Small intestine (tissue), 7 donors: Measurements from ENCODE around the gene SUPT7L. TPM values are rescaled to one million over a fixed set of nuclear protein-coding genes. Genes with fewer than 3 reads are reported as not detected.
A peak's percentile ranks its signal among the peaks of the same experiment; 100 is the strongest.
"Not testable (repeated sequence)": the region's sequence is repeated elsewhere in the genome, so short reads cannot be mapped to it uniquely, and the experiment has no call there.

Experiments used
- DNase-seq, 2 donors: peaks; one replicate each; pipeline versions ENCODE4 v3.0.0 to v3.0.0-alpha.2; 2013
- FAIRE-seq: peaks from 2 replicates; lab custom pipeline; 2012; peaks lifted over from hg19 to GRCh38; lab: Jason Lieb, UNC
- H3K27ac ChIP-seq, 3 donors: one replicate each; pipeline ENCODE4 v1.5.1; 2013; ENCODE audit warnings: low read length in 2 of 3, mild to moderate bottlenecking in 2 of 3, control low read depth in 1 of 3, inconsistent platforms in 1 of 3, low read depth in 1 of 3, moderate library complexity in 1 of 3
- H3K27me3 ChIP-seq, 3 donors: one replicate each; pipeline ENCODE4 v1.6.1; 2013; ENCODE audit warnings: low read length in 3 of 3, inconsistent platforms in 1 of 3; ENCODE audit not compliant: control insufficient read depth in 3 of 3, insufficient read depth in 3 of 3
- H3K36me3 ChIP-seq, 3 donors: one replicate each; pipeline ENCODE4 v1.6.1; 2013; ENCODE audit warnings: low read length in 3 of 3, inconsistent platforms in 1 of 3, low read depth in 1 of 3, mild to moderate bottlenecking in 1 of 3, moderate library complexity in 1 of 3; ENCODE audit not compliant: control insufficient read depth in 3 of 3, insufficient read depth in 2 of 3
- H3K4me1 ChIP-seq, 3 donors: one replicate each; pipeline ENCODE4 v1.6.1; 2013; ENCODE audit warnings: low read length in 2 of 3, inconsistent platforms in 1 of 3, low read depth in 1 of 3, mild to moderate bottlenecking in 1 of 3, moderate library complexity in 1 of 3; ENCODE audit not compliant: control insufficient read depth in 3 of 3, insufficient read depth in 2 of 3
- H3K4me3 ChIP-seq, 3 donors: one replicate each; pipeline ENCODE4 v1.5.1; 2013; ENCODE audit warnings: low read length in 3 of 3, control low read depth in 1 of 3, inconsistent platforms in 1 of 3, low read depth in 1 of 3, mild to moderate bottlenecking in 1 of 3, moderate library complexity in 1 of 3
- H3K9me3 ChIP-seq, 2 donors: one replicate each; pipeline ENCODE4 v1.6.1; 2013; ENCODE audit warnings: low read depth in 1 of 2, low read length in 1 of 2; ENCODE audit not compliant: control insufficient read depth in 2 of 2, insufficient read depth in 1 of 2
- WGBS, 3 donors: extraction: QIAGEN DNeasy Blood & Tissue Kit; methylation state at CpG; one replicate each; pipeline ENCODE4 v1.1.7; 2013; 5-methylcytosine and 5-hydroxymethylcytosine counted together
- polyA plus RNA-seq, 4 donors: library from polyadenylated mRNA; stranded (reverse) in 3 of 4; unstranded in 1 of 4; fragments of 200-250 nt in 3 of 4; fragments of 120-200 nt in 1 of 4; gene quantifications; one replicate each; pipeline versions ENCODE4 v1.2.1 to v1.2.3, GENCODE V29; 2013
- donor health status: healthy with polysubstance abuse.
- donor health status: control.
- donor health status: control.
- donor health status: Bipolar disorder and iron deficiency.
- donor health status: healthy.

The SUPT7L gene
- polyA plus RNA-seq, 4 donors, result 16.8 to 43.7 (median 23.1) TPM

- H3K4me1 ChIP-seq, result peaks cover 0 to 9% (median 0%) of the 10 kb centered on the region in 3 donors
- no peak for FAIRE-seq
- WGBS, 3 donors, result 69 to 72% (median 72%) methylated on average over 1 of the region's 1 CpG
- DNase-seq, result no peak
- H3K4me3 ChIP-seq, result no peak overlapping the region
- peaks cover 6 to 14% (median 8%) of the 10 kb centered on the region in 3 donors for H3K36me3 ChIP-seq
- H3K27ac ChIP-seq, result no peak overlapping the region
- no peaks in the 10 kb centered on the region for H3K27me3 ChIP-seq
- H3K9me3 ChIP-seq, result no peaks in the 10 kb centered on the region
Measured at GRCh38 chr2:27697660-27698059, 34.2 kb upstream of the SUPT7L start.

- Histone ChIP-seq H3K4me3 (no peak overlapping the region), H3K9me3 (no peaks in the 10 kb centered on the region), H3K4me1 (no peaks in the 10 kb centered on the region), H3K27me3 (no peaks in the 10 kb centered on the region), H3K27ac (no peak overlapping the region), H3K36me3 (peaks cover 10 to 31% (median 21%) of the 10 kb centered on the region in 3 donors)
- no peak for DNase-seq
- no peak for FAIRE-seq
Measured at GRCh38 chr2:27690052-27690451, 26.6 kb upstream of the SUPT7L start.

GRCh38 chr2:27689424-27689823 lies 26.0 kb upstream of the SUPT7L start:
- FAIRE-seq (no peak), DNase-seq (no peak)
- Histone ChIP-seq H3K4me1 (no peaks in the 10 kb centered on the region), H3K36me3 (peaks cover 10 to 28% (median 22%) of the 10 kb centered on the region in 3 donors), H3K9me3 (no peaks in the 10 kb centered on the region), H3K27ac (no peak overlapping the region), H3K4me3 (no peak overlapping the region), H3K27me3 (no peaks in the 10 kb centered on the region)
- 72 to 96% (median 92%) methylated on average over 2 of the region's 2 CpGs for WGBS, 3 donors

GRCh38 chr2:27687232-27687631 lies 23.8 kb upstream of the SUPT7L start:
- Histone ChIP-seq H3K9me3 (no peaks in the 10 kb centered on the region), H3K4me1 (no peaks in the 10 kb centered on the region), H3K27me3 (no peaks in the 10 kb centered on the region), H3K4me3 (no peak overlapping the region), H3K36me3 (peaks cover 10 to 32% (median 24%) of the 10 kb centered on the region in 3 donors), H3K27ac (no peak overlapping the region)
- DNase-seq, result no peak
- no peak for FAIRE-seq
- WGBS, 3 donors, result 97 to 100% (median 100%) methylated on average over 1 of the region's 1 CpG

GRCh38 chr2:27685577-27685976 lies 22.2 kb upstream of the SUPT7L start:
- peaks cover 10 to 26% (median 25%) of the 10 kb centered on the region in 3 donors for H3K36me3 ChIP-seq
- no peaks in the 10 kb centered on the region for H3K27me3 ChIP-seq
- H3K4me1 ChIP-seq, result peaks cover 0 to 8% (median 3%) of the 10 kb centered on the region in 3 donors
- WGBS, 3 donors, result 96 to 98% (median 97%) methylated on average over 3 of the region's 3 CpGs
- no peaks in the 10 kb centered on the region for H3K9me3 ChIP-seq
- DNase-seq (no peak), FAIRE-seq (no peak)
- no peak overlapping the region for H3K4me3 ChIP-seq
- H3K27ac ChIP-seq, result peak overlapping the region in 2 of 3 donors; percentile 48 to 68

GRCh38 chr2:27685006-27685405 lies 21.6 kb upstream of the SUPT7L start:
- not testable (repeated sequence) for H3K4me3 ChIP-seq, H3K9me3 ChIP-seq, FAIRE-seq, DNase-seq, H3K4me1 ChIP-seq, H3K27me3 ChIP-seq
- 67 to 84% (median 76%) methylated on average over 1 of the region's 1 CpG for WGBS, 3 donors
- peak overlapping the region in 1 of 3 donors; percentile 68 for H3K27ac ChIP-seq
- H3K36me3 ChIP-seq, result peaks cover 13 to 27% (median 25%) of the 10 kb centered on the region in 3 donors

- peak; percentile 90 to 93 for DNase-seq
- H3K4me3 ChIP-seq, result no peak overlapping the region
- WGBS, 3 donors, result 32 to 40% (median 33%) methylated on average over 9 of the region's 9 CpGs
- H3K4me1 ChIP-seq, result peaks cover 0 to 8% (median 3%) of the 10 kb centered on the region in 3 donors
- FAIRE-seq, result no peak
- no peak overlapping the region for H3K27ac ChIP-seq
- H3K9me3 ChIP-seq, result no peaks in the 10 kb centered on the region
- peaks cover 13 to 31% (median 22%) of the 10 kb centered on the region in 3 donors for H3K36me3 ChIP-seq
- no peaks in the 10 kb centered on the region for H3K27me3 ChIP-seq
Measured at GRCh38 chr2:27683390-27684071, 20.1 kb upstream of the SUPT7L start.

GRCh38 chr2:27682334-27682771 lies 18.9 kb upstream of the SUPT7L start:
- FAIRE-seq, H3K4me3 ChIP-seq, H3K9me3 ChIP-seq, DNase-seq, H3K27me3 ChIP-seq, H3K4me1 ChIP-seq: not testable (repeated sequence)
- H3K36me3 ChIP-seq, result peaks cover 15 to 30% (median 25%) of the 10 kb centered on the region in 3 donors
- WGBS, 3 donors, result 86 to 92% (median 91%) methylated on average over 7 of the region's 7 CpGs
- peak overlapping the region in 1 of 3 donors; percentile 73 for H3K27ac ChIP-seq
